Endothelial cell of umbilical vein (primary cell): Measurements from ENCODE around the gene CLEC16A.

Source experiments
- EZH2 ChIP-seq: IDR thresholded peaks from 2 replicates; pipeline ENCODE4 v1.6.1; 2012; ENCODE audit warnings: borderline replicate concordance, low read depth, mild to moderate bottlenecking, moderate library complexity, low read length, inconsistent platforms; ENCODE audit not compliant: severe bottlenecking
- MYC ChIP-seq: IDR thresholded peaks from one replicate; pipeline ENCODE4 v1.6.1; 2011; ENCODE audit warnings: mild to moderate bottlenecking, low read depth, low read length
- POLR2A ChIP-seq: IDR thresholded peaks from 2 replicates; pipeline ENCODE4 v1.6.1; 2012; ENCODE audit warnings: low read depth, mild to moderate bottlenecking, control low read depth, low read length
- POLR2AphosphoS5 ChIP-seq: IDR thresholded peaks from 2 replicates; pipeline ENCODE4 v1.6.1; 2012; ENCODE audit warnings: low read depth, mild to moderate bottlenecking, control low read depth, low read length, moderate library complexity; ENCODE audit not compliant: insufficient read depth
- TF ChIP-seq, protein P1 (sequence below), 2 donors: IDR thresholded peaks; 1 replicate in 1 of 2; 2 replicates in 1 of 2; pipeline ENCODE4 v1.5.1; 2011; ENCODE audit warnings: low read length in 2 of 2, mild to moderate bottlenecking in 2 of 2, moderate library complexity in 2 of 2, control low read depth in 1 of 2, inconsistent platforms in 1 of 2, low read depth in 1 of 2; ENCODE audit not compliant: insufficient read depth in 1 of 2; ENCODE audit errors: extremely low read depth in 1 of 2
- TF ChIP-seq, protein P2 (sequence below): IDR thresholded peaks from 2 replicates; pipeline ENCODE4 v1.6.1; 2011; ENCODE audit not compliant: insufficient read depth, insufficient read length

DNA sequence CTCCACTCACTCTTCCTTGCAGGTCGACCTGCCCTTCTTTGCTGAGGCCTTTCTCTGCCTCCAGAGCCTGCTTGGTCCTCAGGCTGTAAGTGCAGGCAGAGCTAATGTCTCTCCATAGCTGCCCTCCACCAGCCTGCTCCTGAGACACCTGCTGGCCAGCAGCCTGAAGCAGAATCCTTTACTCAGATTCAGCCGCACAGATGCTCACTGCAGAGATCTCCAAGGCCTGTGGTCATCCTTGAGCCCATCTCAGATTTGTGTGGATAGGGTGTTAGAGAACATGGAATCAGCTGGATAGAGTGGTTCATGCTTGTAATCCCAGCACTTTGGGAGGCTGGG lies 13.6 kb upstream of the CLEC16A start:
- TF ChIP-seq, protein P1, sequence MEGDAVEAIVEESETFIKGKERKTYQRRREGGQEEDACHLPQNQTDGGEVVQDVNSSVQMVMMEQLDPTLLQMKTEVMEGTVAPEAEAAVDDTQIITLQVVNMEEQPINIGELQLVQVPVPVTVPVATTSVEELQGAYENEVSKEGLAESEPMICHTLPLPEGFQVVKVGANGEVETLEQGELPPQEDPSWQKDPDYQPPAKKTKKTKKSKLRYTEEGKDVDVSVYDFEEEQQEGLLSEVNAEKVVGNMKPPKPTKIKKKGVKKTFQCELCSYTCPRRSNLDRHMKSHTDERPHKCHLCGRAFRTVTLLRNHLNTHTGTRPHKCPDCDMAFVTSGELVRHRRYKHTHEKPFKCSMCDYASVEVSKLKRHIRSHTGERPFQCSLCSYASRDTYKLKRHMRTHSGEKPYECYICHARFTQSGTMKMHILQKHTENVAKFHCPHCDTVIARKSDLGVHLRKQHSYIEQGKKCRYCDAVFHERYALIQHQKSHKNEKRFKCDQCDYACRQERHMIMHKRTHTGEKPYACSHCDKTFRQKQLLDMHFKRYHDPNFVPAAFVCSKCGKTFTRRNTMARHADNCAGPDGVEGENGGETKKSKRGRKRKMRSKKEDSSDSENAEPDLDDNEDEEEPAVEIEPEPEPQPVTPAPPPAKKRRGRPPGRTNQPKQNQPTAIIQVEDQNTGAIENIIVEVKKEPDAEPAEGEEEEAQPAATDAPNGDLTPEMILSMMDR (IDR thresholded peaks at IDR 0.05; ENCODE audit: extremely low read depth in 1 of 2, insufficient read depth in 1 of 2, low read depth in 1 of 2, low read length in 2 of 2) = no peak
- no peak for TF ChIP-seq POLR2A
- TF ChIP-seq EZH2 = no peak
- TF ChIP-seq, protein P2, sequence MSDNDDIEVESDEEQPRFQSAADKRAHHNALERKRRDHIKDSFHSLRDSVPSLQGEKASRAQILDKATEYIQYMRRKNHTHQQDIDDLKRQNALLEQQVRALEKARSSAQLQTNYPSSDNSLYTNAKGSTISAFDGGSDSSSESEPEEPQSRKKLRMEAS = no peak
- TF ChIP-seq POLR2AphosphoS5 = no peak
- TF ChIP-seq MYC = no peak
